MM.1S (cell line): ENCODE measurements around the gene TRAF1.

Source experiments
- DNase-seq: peaks from one replicate; pipeline ENCODE4 v3.0.0-alpha.2; 2015
- H2AFZ ChIP-seq: fragments of 300-600 bp; sonication (generic); 2 replicates; pipeline ENCODE4 v1.6.0; 2016; ENCODE audit warnings: antibody characterized with exemption, low read length
- H3F3A ChIP-seq: fragments of 300-600 bp; sonication (generic); 2 replicates; pipeline ENCODE4 v1.6.1; 2016; ENCODE audit warnings: mild to moderate bottlenecking, antibody characterized with exemption, low read length, moderate library complexity, mixed read lengths; ENCODE audit not compliant: insufficient read depth
- H3K27ac ChIP-seq: fragments of 300-600 bp; sonication (generic); 2 replicates; pipeline ENCODE4 v1.5.1; 2016; ENCODE audit warnings: mild to moderate bottlenecking, low read length
- H3K27me3 ChIP-seq: fragments of 300-600 bp; sonication (generic); replicated peaks from 2 replicates; pipeline ENCODE4 v1.6.0; 2016; ENCODE audit warnings: low read length; ENCODE audit not compliant: insufficient read depth
- H3K36me3 ChIP-seq: fragments of 300-600 bp; sonication (generic); replicated peaks from 2 replicates; pipeline ENCODE4 v1.6.1; 2016; ENCODE audit warnings: mild to moderate bottlenecking, low read length, mixed read lengths; ENCODE audit not compliant: insufficient read depth
- H3K4me1 ChIP-seq: fragments of 300-600 bp; sonication (generic); 2 replicates; pipeline ENCODE4 v1.6.1; 2016; ENCODE audit warnings: low read length, mixed read lengths
- H3K4me2 ChIP-seq: fragments of 300-600 bp; sonication (generic); 2 replicates; pipeline ENCODE4 v1.6.0; 2016; ENCODE audit warnings: low read depth, low read length
- H3K4me3 ChIP-seq: fragments of 300-600 bp; sonication (generic); 2 replicates; pipeline ENCODE4 v1.5.1; 2016; ENCODE audit warnings: low read length, mixed read lengths
- H3K79me2 ChIP-seq: fragments of 300-600 bp; sonication (generic); 2 replicates; pipeline ENCODE4 v1.6.1; 2016; ENCODE audit warnings: mixed run types, low read length, mixed read lengths
- H3K9ac ChIP-seq: fragments of 300-600 bp; sonication (generic); 2 replicates; pipeline ENCODE4 v1.6.1; 2016; ENCODE audit warnings: low read length, mixed read lengths
- H3K9me2 ChIP-seq: fragments of 300-600 bp; sonication (generic); replicated peaks from 2 replicates; pipeline ENCODE4 v1.6.1; 2016; ENCODE audit warnings: mild to moderate bottlenecking, low read length, mixed read lengths; ENCODE audit not compliant: insufficient read depth
- H3K9me3 ChIP-seq: fragments of 300-600 bp; sonication (generic); replicated peaks from 2 replicates; pipeline ENCODE4 v1.6.1; 2016; ENCODE audit warnings: mild to moderate bottlenecking, low read length, mixed read lengths; ENCODE audit not compliant: insufficient read depth
- H4K20me1 ChIP-seq: fragments of 300-600 bp; sonication (generic); 2 replicates; pipeline ENCODE4 v1.6.1; 2016; ENCODE audit warnings: mild to moderate bottlenecking, low read length, moderate library complexity, mixed read lengths; ENCODE audit not compliant: insufficient read depth
- EZH2 ChIP-seq: fragments of 300-600 bp; sonication (generic); optimal IDR thresholded peaks from 2 replicates; pipeline ENCODE3; 2017; ENCODE audit warnings: low read depth, mild to moderate bottlenecking, antibody characterized with exemption, low read length, mixed read lengths
- EZH2phosphoT487 ChIP-seq: fragments of 300-600 bp; sonication (generic); IDR thresholded peaks from 2 replicates; pipeline ENCODE4 v1.6.1; 2018; ENCODE audit warnings: antibody characterized with exemption, low read length
- TF ChIP-seq, protein P1 (sequence below): fragments of 300-600 bp; sonication (generic); IDR thresholded peaks from 2 replicates; pipeline ENCODE4 v1.5.1; 2016; ENCODE audit warnings: antibody characterized with exemption, low read length, mixed read lengths

Gene TRAF1

DNA sequence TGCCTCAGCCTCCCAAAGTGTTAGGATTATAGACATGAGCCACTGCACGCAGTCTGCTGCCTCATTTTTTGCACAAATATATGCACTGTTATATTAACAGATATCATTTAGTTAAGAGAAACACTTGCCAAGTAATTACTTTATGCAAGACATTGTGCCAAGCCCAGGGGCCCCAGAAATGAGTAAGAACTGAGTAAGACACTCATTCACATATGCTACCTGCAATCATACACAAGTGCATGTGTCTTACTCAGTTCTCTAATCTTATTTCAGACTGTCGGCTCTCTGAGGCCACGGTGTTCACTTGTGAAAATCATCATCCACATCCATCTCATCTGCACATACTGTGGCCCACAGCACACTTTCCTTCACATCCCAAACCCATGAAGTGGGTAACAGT, 16.0 kb downstream of the TRAF1 start:
- H3F3A ChIP-seq, result no peaks in the 10 kb centered on the region
- no peaks in the 10 kb centered on the region for H3K4me1 ChIP-seq
- H3K4me2 ChIP-seq, result no peak overlapping the region
- H3K9ac ChIP-seq, result no peak overlapping the region
- H3K9me2 ChIP-seq, result no peaks in the 10 kb centered on the region
- no peak overlapping the region for H3K4me3 ChIP-seq
- no peaks in the 10 kb centered on the region for H4K20me1 ChIP-seq
- no peaks in the 10 kb centered on the region for H3K79me2 ChIP-seq
- no peak for DNase-seq
- TF ChIP-seq, protein P1, sequence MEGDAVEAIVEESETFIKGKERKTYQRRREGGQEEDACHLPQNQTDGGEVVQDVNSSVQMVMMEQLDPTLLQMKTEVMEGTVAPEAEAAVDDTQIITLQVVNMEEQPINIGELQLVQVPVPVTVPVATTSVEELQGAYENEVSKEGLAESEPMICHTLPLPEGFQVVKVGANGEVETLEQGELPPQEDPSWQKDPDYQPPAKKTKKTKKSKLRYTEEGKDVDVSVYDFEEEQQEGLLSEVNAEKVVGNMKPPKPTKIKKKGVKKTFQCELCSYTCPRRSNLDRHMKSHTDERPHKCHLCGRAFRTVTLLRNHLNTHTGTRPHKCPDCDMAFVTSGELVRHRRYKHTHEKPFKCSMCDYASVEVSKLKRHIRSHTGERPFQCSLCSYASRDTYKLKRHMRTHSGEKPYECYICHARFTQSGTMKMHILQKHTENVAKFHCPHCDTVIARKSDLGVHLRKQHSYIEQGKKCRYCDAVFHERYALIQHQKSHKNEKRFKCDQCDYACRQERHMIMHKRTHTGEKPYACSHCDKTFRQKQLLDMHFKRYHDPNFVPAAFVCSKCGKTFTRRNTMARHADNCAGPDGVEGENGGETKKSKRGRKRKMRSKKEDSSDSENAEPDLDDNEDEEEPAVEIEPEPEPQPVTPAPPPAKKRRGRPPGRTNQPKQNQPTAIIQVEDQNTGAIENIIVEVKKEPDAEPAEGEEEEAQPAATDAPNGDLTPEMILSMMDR, result no peak
- TF ChIP-seq EZH2phosphoT487 (no peak), EZH2 (no peak)
- no peak overlapping the region for H2AFZ ChIP-seq
- H3K27ac ChIP-seq, result no peak overlapping the region
- H3K9me3 ChIP-seq, result no peaks in the 10 kb centered on the region
- H3K27me3 ChIP-seq, result no peaks in the 10 kb centered on the region
- H3K36me3 ChIP-seq, result no peaks in the 10 kb centered on the region

DNA sequence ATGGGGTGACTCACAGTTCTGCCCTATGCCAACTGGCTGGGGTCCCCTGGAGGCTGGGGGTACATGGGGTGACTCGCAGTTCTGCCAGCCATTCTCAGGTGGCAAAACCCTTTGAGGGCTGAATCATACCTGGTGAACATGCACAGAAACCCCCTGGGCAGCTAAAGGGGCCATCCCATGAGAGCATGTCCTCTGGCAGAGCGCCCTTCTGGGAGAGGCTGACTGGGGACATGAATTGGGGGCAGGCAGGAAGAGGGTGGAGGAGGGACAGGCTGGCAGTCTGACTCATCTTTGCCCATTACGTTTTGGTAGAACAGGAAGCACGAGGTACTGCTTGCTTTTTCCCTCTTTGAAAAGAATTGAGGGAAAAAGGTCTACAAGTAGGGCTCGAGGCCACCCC, 16.7 kb downstream of the TRAF1 start:
- H3K4me3 ChIP-seq, result no peak overlapping the region
- H3F3A ChIP-seq, result no peaks in the 10 kb centered on the region
- H3K27ac ChIP-seq, result no peak overlapping the region
- H4K20me1 ChIP-seq, result no peaks in the 10 kb centered on the region
- no peak overlapping the region for H2AFZ ChIP-seq
- TF ChIP-seq EZH2 (no peak), EZH2phosphoT487 (no peak)
- TF ChIP-seq, protein P1, result no peak
- H3K27me3 ChIP-seq, result no peaks in the 10 kb centered on the region
- no peak overlapping the region for H3K4me2 ChIP-seq
- no peaks in the 10 kb centered on the region for H3K79me2 ChIP-seq
- no peak for DNase-seq
- H3K9me3 ChIP-seq, result no peaks in the 10 kb centered on the region
- no peak overlapping the region for H3K9ac ChIP-seq
- no peaks in the 10 kb centered on the region for H3K9me2 ChIP-seq
- peaks cover 5% of the 10 kb centered on the region for H3K4me1 ChIP-seq
- no peaks in the 10 kb centered on the region for H3K36me3 ChIP-seq

DNA sequence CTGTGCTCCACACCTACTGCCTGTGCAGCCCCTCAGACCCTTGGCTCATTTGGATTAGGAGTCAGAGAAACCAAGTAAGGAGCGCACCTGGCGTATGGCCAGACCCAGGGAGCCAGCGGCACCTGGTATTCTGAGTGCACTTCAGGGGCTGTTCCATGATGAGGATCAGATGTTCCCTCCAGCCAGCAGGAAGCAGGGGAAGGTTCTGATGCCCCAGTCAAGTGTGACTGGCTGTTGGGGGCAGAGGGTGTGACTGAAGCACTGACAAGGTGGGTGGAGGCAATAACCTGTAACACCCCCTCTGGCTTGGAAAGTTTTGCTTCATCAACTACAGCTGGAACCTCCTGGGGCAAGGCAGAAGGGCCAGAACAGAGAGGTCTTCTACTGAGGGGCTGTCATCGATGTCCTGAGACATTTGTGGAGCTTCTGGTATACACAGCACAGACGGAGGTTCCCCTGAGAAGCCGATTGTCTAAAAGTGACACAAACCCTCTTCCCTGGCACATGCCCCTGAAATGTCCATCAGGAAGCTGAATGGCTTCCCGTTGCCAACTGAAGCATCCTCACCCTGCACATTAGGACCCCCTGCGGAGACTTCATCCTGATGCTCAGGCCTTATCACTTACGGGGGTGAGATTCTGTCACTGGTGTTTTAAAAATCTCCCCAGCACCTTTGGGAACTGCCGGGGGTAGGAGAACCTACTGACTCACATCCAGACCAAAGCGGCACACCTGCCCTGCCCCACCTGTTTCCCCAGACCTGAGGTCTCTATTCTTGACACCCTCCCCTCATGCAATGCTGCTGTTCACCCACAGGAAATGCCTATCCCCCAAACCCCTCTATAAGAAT, 21.1 kb downstream of the TRAF1 start:
- H3K27ac ChIP-seq, result no peak overlapping the region
- no peak overlapping the region for H3K4me2 ChIP-seq
- no peaks in the 10 kb centered on the region for H4K20me1 ChIP-seq
- TF ChIP-seq, protein P1, result no peak
- TF ChIP-seq EZH2phosphoT487 (no peak), EZH2 (no peak)
- peaks cover 42% of the 10 kb centered on the region for H3K4me1 ChIP-seq
- H3K9me3 ChIP-seq, result no peaks in the 10 kb centered on the region
- no peak overlapping the region for H3K9ac ChIP-seq
- DNase-seq, result no peak
- no peaks in the 10 kb centered on the region for H3K27me3 ChIP-seq
- no peaks in the 10 kb centered on the region for H3K9me2 ChIP-seq
- H3F3A ChIP-seq, result peaks cover 23% of the 10 kb centered on the region
- no peak overlapping the region for H3K4me3 ChIP-seq
- no peaks in the 10 kb centered on the region for H3K79me2 ChIP-seq
- H2AFZ ChIP-seq, result no peak overlapping the region
- no peaks in the 10 kb centered on the region for H3K36me3 ChIP-seq
